Mesendoderm (in vitro differentiated cells): ENCODE results near the gene MMP7.

Experiments used
- DNase-seq: peaks from one replicate; pipeline ENCODE4 v3.0.0; 2013
- H2AK5ac ChIP-seq: 2 replicates; pipeline ENCODE4 v1.6.1; 2013; ENCODE audit warnings: low read length, inconsistent platforms
- H2BK120ac ChIP-seq: 2 replicates; pipeline ENCODE4 v1.6.1; 2013; ENCODE audit warnings: low read depth, mild to moderate bottlenecking, low read length, moderate library complexity, mixed read lengths
- H2BK15ac ChIP-seq: replicated peaks from 2 replicates; pipeline ENCODE4 v1.6.1; 2013; ENCODE audit warnings: low read depth, mild to moderate bottlenecking, moderate library complexity
- H2BK5ac ChIP-seq: 2 replicates; pipeline ENCODE4 v1.6.1; 2013; ENCODE audit warnings: low read length, inconsistent platforms
- H3K18ac ChIP-seq: 2 replicates; pipeline ENCODE4 v1.6.1; 2013; ENCODE audit warnings: mild to moderate bottlenecking, low read length, mixed read lengths
- H3K23ac ChIP-seq: one replicate; pipeline ENCODE4 v1.6.1; 2013; ENCODE audit warnings: low read length
- H3K27ac ChIP-seq: 2 replicates; pipeline ENCODE4 v1.5.1; 2013; ENCODE audit warnings: low read depth, mild to moderate bottlenecking, inconsistent platforms, low read length, moderate library complexity
- H3K27me3 ChIP-seq: 2 replicates; pipeline ENCODE4 v1.6.1; 2013; ENCODE audit warnings: low read length, control low read depth, mild to moderate bottlenecking, inconsistent platforms; ENCODE audit not compliant: insufficient read depth, poor library complexity
- H3K36me3 ChIP-seq: 2 replicates; pipeline ENCODE4 v1.6.1; 2013; ENCODE audit warnings: low read length, inconsistent platforms; ENCODE audit not compliant: control insufficient read depth, insufficient read depth
- H3K4ac ChIP-seq: one replicate; pipeline ENCODE4 v1.6.1; 2013; ENCODE audit warnings: low read depth, mild to moderate bottlenecking, low read length, moderate library complexity
- H3K4me1 ChIP-seq: 2 replicates; pipeline ENCODE4 v1.6.1; 2013; ENCODE audit warnings: low read depth, low read length, inconsistent platforms; ENCODE audit not compliant: control insufficient read depth
- H3K4me2 ChIP-seq: 2 replicates; pipeline ENCODE4 v1.6.1; 2013; ENCODE audit warnings: low read length
- H3K4me3 ChIP-seq: 2 replicates; pipeline ENCODE4 v1.5.1; 2013; ENCODE audit warnings: mild to moderate bottlenecking, low read length
- H3K56ac ChIP-seq: one replicate; pipeline ENCODE4 v1.6.1; 2013; ENCODE audit warnings: low read length
- H3K79me1 ChIP-seq: 2 replicates; pipeline ENCODE4 v1.6.1; 2013; ENCODE audit warnings: low read length, inconsistent platforms
- H3K79me2 ChIP-seq: 2 replicates; pipeline ENCODE4 v1.6.1; 2013; ENCODE audit warnings: mild to moderate bottlenecking, low read length; ENCODE audit not compliant: control insufficient read depth, insufficient read depth
- H3K9ac ChIP-seq: 2 replicates; pipeline ENCODE4 v1.6.1; 2013; ENCODE audit warnings: low read length, inconsistent platforms
- H4K5ac ChIP-seq: one replicate; pipeline ENCODE4 v1.6.1; 2013; ENCODE audit warnings: low read length
- H4K8ac ChIP-seq: one replicate; pipeline ENCODE4 v1.6.1; 2013; ENCODE audit warnings: low read depth, mild to moderate bottlenecking, control low read depth, low read length, moderate library complexity
- WGBS: extraction: QIAGEN DNeasy Blood & Tissue Kit; methylation state at CpG from one replicate; pipeline ENCODE4 v1.1.7; 2013; ENCODE audit warnings: low lambda C conversion rate, missing lambda C conversion rate; ENCODE audit not compliant: insufficient coverage; ENCODE audit errors: extremely low coverage; 5-methylcytosine and 5-hydroxymethylcytosine counted together

MMP7 gene

GRCh38 chr11:102522312-102523188 is 8.0 kb downstream of the MMP7 start:
- no peak overlapping the region for H3K27ac ChIP-seq
- H2AK5ac ChIP-seq, result no peak overlapping the region
- H3K4me1 ChIP-seq, result no peaks in the 10 kb centered on the region
- WGBS, result no CpG with 5 or more reads among the region's 5 CpGs
- no peak overlapping the region for H4K5ac ChIP-seq
- no peaks in the 10 kb centered on the region for H3K36me3 ChIP-seq
- no peak overlapping the region for H3K9ac ChIP-seq
- no peak overlapping the region for H3K4me2 ChIP-seq
- H3K56ac ChIP-seq, result no peak overlapping the region
- H2BK120ac ChIP-seq, result no peak overlapping the region
- H3K4me3 ChIP-seq, result no peak overlapping the region
- H3K79me1 ChIP-seq, result no peaks in the 10 kb centered on the region
- no peak for DNase-seq
- H3K79me2 ChIP-seq, result no peaks in the 10 kb centered on the region
- no peak overlapping the region for H4K8ac ChIP-seq
- no peaks in the 10 kb centered on the region for H3K27me3 ChIP-seq
- H3K4ac ChIP-seq, result no peak overlapping the region
- H2BK5ac ChIP-seq, result no peak overlapping the region
- no peak overlapping the region for H3K18ac ChIP-seq
- H2BK15ac ChIP-seq, result no peak overlapping the region
- no peak overlapping the region for H3K23ac ChIP-seq

DNA sequence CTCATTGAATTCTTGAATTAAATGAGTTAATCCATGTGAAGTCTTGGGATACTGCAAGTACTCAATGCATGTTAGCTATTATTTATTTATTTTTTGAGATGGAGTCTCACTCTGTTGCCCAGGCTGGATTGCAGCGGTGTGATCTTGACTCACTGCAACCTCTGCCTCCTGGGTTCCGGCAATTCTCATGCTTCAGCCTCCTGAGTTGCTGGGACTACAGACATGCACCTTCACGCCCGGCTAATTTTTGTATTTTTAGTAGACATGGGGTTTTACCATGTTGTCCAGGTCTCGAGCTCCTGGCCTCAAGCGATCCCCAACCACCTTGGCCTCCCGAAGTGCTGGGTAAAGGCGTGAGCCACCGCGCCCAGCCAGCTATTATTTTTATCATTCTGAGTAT is 9.4 kb downstream of the MMP7 start:
- H2AK5ac ChIP-seq, result no peak overlapping the region
- no CpG with 5 or more reads among the region's 10 CpGs for WGBS
- H3K23ac ChIP-seq, result no peak overlapping the region
- no peak overlapping the region for H3K18ac ChIP-seq
- no peaks in the 10 kb centered on the region for H3K79me2 ChIP-seq
- H2BK15ac ChIP-seq, result no peak overlapping the region
- no peak overlapping the region for H2BK120ac ChIP-seq
- no peak overlapping the region for H4K5ac ChIP-seq
- H3K4me2 ChIP-seq, result no peak overlapping the region
- no peak overlapping the region for H3K27ac ChIP-seq
- no peaks in the 10 kb centered on the region for H3K4me1 ChIP-seq
- no peak overlapping the region for H3K56ac ChIP-seq
- H3K27me3 ChIP-seq, result no peaks in the 10 kb centered on the region
- H3K79me1 ChIP-seq, result no peaks in the 10 kb centered on the region
- no peak for DNase-seq
- no peak overlapping the region for H3K9ac ChIP-seq
- H3K4me3 ChIP-seq, result no peak overlapping the region
- H2BK5ac ChIP-seq, result no peak overlapping the region
- H3K4ac ChIP-seq, result no peak overlapping the region
- H3K36me3 ChIP-seq, result no peaks in the 10 kb centered on the region
- H4K8ac ChIP-seq, result no peak overlapping the region

DNA sequence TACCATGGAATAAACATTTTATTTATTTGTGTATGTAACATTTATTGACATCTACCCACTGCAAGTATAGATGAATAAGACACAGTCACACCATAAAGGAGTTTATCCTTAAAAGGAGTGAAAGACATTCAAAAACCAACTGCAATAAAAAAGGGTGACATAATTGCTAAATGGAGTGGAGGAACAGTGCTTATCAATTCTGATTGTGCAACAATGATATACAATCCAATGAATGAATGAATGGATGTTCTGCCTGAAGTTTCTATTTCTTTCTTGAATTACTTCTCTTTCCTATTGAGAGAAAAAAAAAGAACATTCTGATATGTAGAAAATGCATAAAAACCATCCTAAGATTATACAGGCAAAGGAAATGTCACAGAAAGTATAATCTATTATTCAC is 10.0 kb downstream of the MMP7 start:
- no peak overlapping the region for H3K18ac ChIP-seq
- no peak overlapping the region for H3K56ac ChIP-seq
- no peak overlapping the region for H2AK5ac ChIP-seq
- no peak overlapping the region for H2BK15ac ChIP-seq
- H3K79me2 ChIP-seq, result no peaks in the 10 kb centered on the region
- no peak overlapping the region for H3K23ac ChIP-seq
- H3K4me3 ChIP-seq, result no peak overlapping the region
- no peak overlapping the region for H3K4ac ChIP-seq
- H2BK5ac ChIP-seq, result no peak overlapping the region
- H3K27me3 ChIP-seq, result no peaks in the 10 kb centered on the region
- H3K4me2 ChIP-seq, result no peak overlapping the region
- no peaks in the 10 kb centered on the region for H3K4me1 ChIP-seq
- H3K36me3 ChIP-seq, result no peaks in the 10 kb centered on the region
- H3K27ac ChIP-seq, result no peak overlapping the region
- no peaks in the 10 kb centered on the region for H3K79me1 ChIP-seq
- H3K9ac ChIP-seq, result no peak overlapping the region
- no peak overlapping the region for H4K8ac ChIP-seq
- H4K5ac ChIP-seq, result no peak overlapping the region
- DNase-seq, result no peak
- H2BK120ac ChIP-seq, result no peak overlapping the region

GRCh38 chr11:102518296-102519094 is 12.1 kb downstream of the MMP7 start:
- no peaks in the 10 kb centered on the region for H3K79me2 ChIP-seq
- H2BK15ac ChIP-seq, result no peak overlapping the region
- H3K56ac ChIP-seq, result no peak overlapping the region
- no CpG with 5 or more reads among the region's 3 CpGs for WGBS
- no peak overlapping the region for H4K8ac ChIP-seq
- no peaks in the 10 kb centered on the region for H3K36me3 ChIP-seq
- no peak overlapping the region for H4K5ac ChIP-seq
- H2AK5ac ChIP-seq, result no peak overlapping the region
- H3K4me3 ChIP-seq, result no peak overlapping the region
- H2BK120ac ChIP-seq, result no peak overlapping the region
- H3K18ac ChIP-seq, result no peak overlapping the region
- no peak overlapping the region for H3K23ac ChIP-seq
- H3K4me2 ChIP-seq, result no peak overlapping the region
- H3K79me1 ChIP-seq, result no peaks in the 10 kb centered on the region
- no peaks in the 10 kb centered on the region for H3K27me3 ChIP-seq
- DNase-seq, result peak; percentile 57
- H3K9ac ChIP-seq, result no peak overlapping the region
- H3K27ac ChIP-seq, result no peak overlapping the region
- no peaks in the 10 kb centered on the region for H3K4me1 ChIP-seq
- no peak overlapping the region for H3K4ac ChIP-seq
- no peak overlapping the region for H2BK5ac ChIP-seq

- no peak overlapping the region for H2BK5ac ChIP-seq
- no peak for DNase-seq
- no peak overlapping the region for H2AK5ac ChIP-seq
- H3K4me2 ChIP-seq, result no peak overlapping the region
- no peaks in the 10 kb centered on the region for H3K79me2 ChIP-seq
- H3K79me1 ChIP-seq, result no peaks in the 10 kb centered on the region
- H3K18ac ChIP-seq, result no peak overlapping the region
- H3K36me3 ChIP-seq, result no peaks in the 10 kb centered on the region
- no peak overlapping the region for H3K4me3 ChIP-seq
- H4K5ac ChIP-seq, result no peak overlapping the region
- H3K56ac ChIP-seq, result no peak overlapping the region
- H3K23ac ChIP-seq, result no peak overlapping the region
- no peak overlapping the region for H2BK15ac ChIP-seq
- H3K27ac ChIP-seq, result no peak overlapping the region
- WGBS, result no CpG with 5 or more reads among the region's 3 CpGs
- H2BK120ac ChIP-seq, result no peak overlapping the region
- H3K4ac ChIP-seq, result no peak overlapping the region
- H4K8ac ChIP-seq, result no peak overlapping the region
- no peaks in the 10 kb centered on the region for H3K27me3 ChIP-seq
- H3K9ac ChIP-seq, result no peak overlapping the region
- H3K4me1 ChIP-seq, result no peaks in the 10 kb centered on the region
Measured at GRCh38 chr11:102517670-102518069, 12.9 kb downstream of the MMP7 start.
